NCI-H345 treated with DMSO at 0.1 percent for 48 hours (cell line): Measurements from ENCODE around the gene SLC17A9.

Source experiments
- DNase-seq: peaks from one replicate; lab custom pipeline; 2025; ENCODE audit not compliant: unreplicated experiment; lab: John Stamatoyannopoulos, UW

Gene SLC17A9

DNA sequence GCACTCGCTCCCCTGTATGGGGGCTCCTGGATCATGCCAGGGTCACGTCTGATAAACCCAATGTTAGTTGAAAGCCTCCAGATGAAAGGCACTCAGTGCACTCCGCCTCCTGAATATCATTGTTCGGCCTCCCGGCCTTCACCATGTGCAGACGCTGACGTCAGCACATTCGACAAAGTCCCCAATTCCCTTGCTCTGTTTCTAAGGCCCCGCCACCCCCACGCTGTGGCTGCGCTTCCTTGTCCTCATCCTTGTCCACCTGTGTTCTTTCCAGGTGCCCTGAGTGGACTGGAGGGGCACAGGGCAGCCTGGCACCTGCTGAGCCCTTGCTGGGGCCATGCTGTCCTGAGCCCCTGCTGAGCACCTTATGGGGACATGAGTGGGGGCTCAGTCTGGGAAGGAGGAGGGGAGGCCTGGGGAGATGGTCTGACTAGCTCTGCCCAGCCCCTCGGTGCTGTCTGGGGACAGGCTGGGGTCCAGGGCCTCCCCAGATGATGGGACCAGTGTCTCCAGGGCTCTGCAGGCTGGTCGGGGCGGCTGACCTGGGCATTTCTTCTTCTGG lies 64.1 kb downstream of the SLC17A9 start:
- DNase-seq: no peak

- DNase-seq: no peak
These were observed 64.7 kb downstream of the SLC17A9 start for GRCh38 chr20:63017076-63017825.

DNA sequence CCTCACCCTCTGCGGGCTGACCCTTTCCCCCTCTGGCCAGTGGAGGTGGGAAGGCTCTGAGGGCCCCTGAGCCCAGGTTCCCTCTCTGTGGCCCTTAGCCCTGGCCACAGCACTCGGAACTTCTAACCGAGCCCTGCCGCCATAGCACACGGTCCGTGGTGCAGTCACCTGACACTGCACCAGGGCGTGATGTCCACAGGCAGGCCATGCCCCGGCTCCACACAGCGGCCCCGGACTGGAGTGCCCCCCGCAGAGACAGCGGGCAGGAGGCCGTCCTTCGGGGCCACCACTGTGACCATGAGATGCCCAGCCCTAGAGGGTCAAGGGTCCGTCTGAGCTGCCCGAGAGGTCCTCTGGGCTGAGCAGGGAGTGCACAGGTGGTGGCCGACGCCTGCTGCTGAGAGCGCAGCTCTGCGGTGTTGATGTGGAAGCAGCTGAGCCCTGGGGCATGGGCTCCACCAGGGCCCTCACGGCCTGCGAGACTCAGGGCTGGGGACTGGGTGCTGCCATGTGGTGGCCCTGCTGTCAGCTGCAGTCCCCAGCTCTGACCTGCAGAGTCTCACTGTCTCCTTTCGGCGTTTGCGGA lies 65.4 kb downstream of the SLC17A9 start:
- DNase-seq: no peak
